ENCODE results near the gene GPR17. TPM values are rescaled to one million over a fixed set of nuclear protein-coding genes. Genes with fewer than 3 reads are reported as not detected.

The GPR17 gene
- total RNA-seq, 1 donor from 2014 or later: 0.18 TPM

- no peak for FAIRE-seq
- Mint-ChIP-seq H3K9me3 (ENCODE audit: unreplicated experiment) (no peaks in the 10 kb centered on the region), H3K4me1 (ENCODE audit: low read depth, unreplicated experiment) (peaks cover 19% of the 10 kb centered on the region), H3K4me3 (ENCODE audit: unreplicated experiment) (peak overlapping the region; percentile 88), H3K27ac (ENCODE audit: unreplicated experiment) (peak overlapping the region; percentile 80), H3K27me3 (ENCODE audit: low read depth, unreplicated experiment) (no peaks in the 10 kb centered on the region), H3K36me3 (ENCODE audit: low read depth, unreplicated experiment) (peaks cover 7% of the 10 kb centered on the region)
- TF ChIP-seq EZH2 (IDR thresholded peaks at IDR 0.05; ENCODE audit: insufficient read depth, low read length): no peak
- TF ChIP-seq CTCF (IDR thresholded peaks at IDR 0.05; ENCODE audit: insufficient read depth, low read depth, low read length): no peak
- H3K79me2 ChIP-seq (ENCODE audit: insufficient read depth, low read length): peaks cover 24% of the 10 kb centered on the region
- no peak for DNase-seq (ENCODE audit: low read depth)
- peak overlapping the region; percentile 95 for H3K4me2 ChIP-seq (ENCODE audit: low read length)
- no peaks in the 10 kb centered on the region for H3K27me3 ChIP-seq (ENCODE audit: insufficient read depth, low read length)
- H3K4me3 ChIP-seq (ENCODE audit: insufficient read depth, low read depth, low read length): peak overlapping the region; percentile 73
- peak overlapping the region; percentile 90 for H3K9ac ChIP-seq (ENCODE audit: low read length)
- no peaks in the 10 kb centered on the region for H3K9me3 ChIP-seq (ENCODE audit: insufficient read depth, low read depth, low read length)
- peaks cover 5% of the 10 kb centered on the region for H3K36me3 ChIP-seq (ENCODE audit: insufficient read depth, low read length)
- peaks cover 16% of the 10 kb centered on the region for H4K20me1 ChIP-seq (ENCODE audit: insufficient read depth, low read length)
- peak overlapping the region; percentile 91 for H3K27ac ChIP-seq (ENCODE audit: low read depth, low read length)
- H2AFZ ChIP-seq (ENCODE audit: low read depth, low read length): peak overlapping the region; percentile 89
- H3K4me1 ChIP-seq (ENCODE audit: insufficient read depth, low read length): peaks cover 16% of the 10 kb centered on the region
These were observed 54.7 kb downstream of the GPR17 start for GRCh38 chr2:127700527-127701192.

DNA sequence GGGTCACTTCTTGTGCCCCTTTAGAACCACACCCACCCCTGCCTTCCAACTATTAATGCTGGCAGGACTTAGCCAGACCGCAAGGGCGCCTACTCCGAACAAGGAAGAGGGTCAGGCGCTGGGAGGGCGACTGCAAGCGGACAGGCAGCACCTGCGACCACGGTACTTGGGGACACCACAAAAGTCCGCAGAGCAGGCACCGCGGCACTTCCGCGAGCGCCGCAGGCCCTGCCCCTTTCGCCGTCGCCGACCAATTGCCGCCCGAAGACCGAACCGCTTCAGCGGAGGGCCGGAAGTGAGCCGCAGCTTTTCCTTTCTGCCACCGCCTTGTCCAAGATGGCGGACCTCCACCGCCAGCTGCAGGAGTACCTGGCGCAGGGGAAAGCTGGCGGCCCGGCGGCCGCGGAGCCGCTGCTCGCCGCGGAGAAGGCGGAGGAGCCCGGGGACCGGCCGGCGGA is 55.3 kb downstream of the GPR17 start, which contains the start of gene SFT2D3:
Gene SFT2D3, plus strand, starts transcription at position 305 of the 458 bp plus-strand sequence. Its CDS starts 32 bp downstream, at position 337.
- peak within 1 kb of the TSS; percentile 90 for H3K9ac ChIP-seq (ENCODE audit: low read length)
- Mint-ChIP-seq H3K9me3 (ENCODE audit: unreplicated experiment) (no peaks in the 10 kb centered on the region), H3K27me3 (ENCODE audit: low read depth, unreplicated experiment) (no peaks in the 10 kb centered on the region), H3K27ac (ENCODE audit: unreplicated experiment) (peak within 1 kb of the TSS; percentile 87), H3K36me3 (ENCODE audit: low read depth, unreplicated experiment) (peaks cover 8% of the 10 kb centered on the region), H3K4me3 (ENCODE audit: unreplicated experiment) (peak within 1 kb of the TSS; percentile 88), H3K4me1 (ENCODE audit: low read depth, unreplicated experiment) (peaks cover 19% of the 10 kb centered on the region)
- H3K9me3 ChIP-seq (ENCODE audit: insufficient read depth, low read depth, low read length): no peaks in the 10 kb centered on the region
- peaks cover 8% of the 10 kb centered on the region for H3K36me3 ChIP-seq (ENCODE audit: insufficient read depth, low read length)
- H2AFZ ChIP-seq (ENCODE audit: low read depth, low read length): peak within 1 kb of the TSS; percentile 89
- peaks cover 16% of the 10 kb centered on the region for H4K20me1 ChIP-seq (ENCODE audit: insufficient read depth, low read length)
- H3K27ac ChIP-seq (ENCODE audit: low read depth, low read length): peak within 1 kb of the TSS; percentile 91
- no peak for FAIRE-seq
- peaks cover 24% of the 10 kb centered on the region for H3K79me2 ChIP-seq (ENCODE audit: insufficient read depth, low read length)
- peak within 1 kb of the TSS; percentile 95 for H3K4me2 ChIP-seq (ENCODE audit: low read length)
- peak; percentile 86 for DNase-seq (ENCODE audit: low read depth)
- peak within 1 kb of the TSS; percentile 73 for H3K4me3 ChIP-seq (ENCODE audit: insufficient read depth, low read depth, low read length)
- peaks cover 13% of the 10 kb centered on the region for H3K4me1 ChIP-seq (ENCODE audit: insufficient read depth, low read length)
- TF ChIP-seq CTCF (IDR thresholded peaks at IDR 0.05; ENCODE audit: insufficient read depth, low read depth, low read length): no peak
- no peaks in the 10 kb centered on the region for H3K27me3 ChIP-seq (ENCODE audit: insufficient read depth, low read length)

Measured in astrocyte (in vitro differentiated cells and primary cell).